ENCODE measurements around the gene NEFH. TPM values are rescaled to one million over a fixed set of nuclear protein-coding genes. Genes with fewer than 3 reads are reported as not detected.

The NEFH gene, protein sequence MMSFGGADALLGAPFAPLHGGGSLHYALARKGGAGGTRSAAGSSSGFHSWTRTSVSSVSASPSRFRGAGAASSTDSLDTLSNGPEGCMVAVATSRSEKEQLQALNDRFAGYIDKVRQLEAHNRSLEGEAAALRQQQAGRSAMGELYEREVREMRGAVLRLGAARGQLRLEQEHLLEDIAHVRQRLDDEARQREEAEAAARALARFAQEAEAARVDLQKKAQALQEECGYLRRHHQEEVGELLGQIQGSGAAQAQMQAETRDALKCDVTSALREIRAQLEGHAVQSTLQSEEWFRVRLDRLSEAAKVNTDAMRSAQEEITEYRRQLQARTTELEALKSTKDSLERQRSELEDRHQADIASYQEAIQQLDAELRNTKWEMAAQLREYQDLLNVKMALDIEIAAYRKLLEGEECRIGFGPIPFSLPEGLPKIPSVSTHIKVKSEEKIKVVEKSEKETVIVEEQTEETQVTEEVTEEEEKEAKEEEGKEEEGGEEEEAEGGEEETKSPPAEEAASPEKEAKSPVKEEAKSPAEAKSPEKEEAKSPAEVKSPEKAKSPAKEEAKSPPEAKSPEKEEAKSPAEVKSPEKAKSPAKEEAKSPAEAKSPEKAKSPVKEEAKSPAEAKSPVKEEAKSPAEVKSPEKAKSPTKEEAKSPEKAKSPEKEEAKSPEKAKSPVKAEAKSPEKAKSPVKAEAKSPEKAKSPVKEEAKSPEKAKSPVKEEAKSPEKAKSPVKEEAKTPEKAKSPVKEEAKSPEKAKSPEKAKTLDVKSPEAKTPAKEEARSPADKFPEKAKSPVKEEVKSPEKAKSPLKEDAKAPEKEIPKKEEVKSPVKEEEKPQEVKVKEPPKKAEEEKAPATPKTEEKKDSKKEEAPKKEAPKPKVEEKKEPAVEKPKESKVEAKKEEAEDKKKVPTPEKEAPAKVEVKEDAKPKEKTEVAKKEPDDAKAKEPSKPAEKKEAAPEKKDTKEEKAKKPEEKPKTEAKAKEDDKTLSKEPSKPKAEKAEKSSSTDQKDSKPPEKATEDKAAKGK
- total RNA-seq, result 0.21 and 0.72 TPM in 2 replicates

DNA sequence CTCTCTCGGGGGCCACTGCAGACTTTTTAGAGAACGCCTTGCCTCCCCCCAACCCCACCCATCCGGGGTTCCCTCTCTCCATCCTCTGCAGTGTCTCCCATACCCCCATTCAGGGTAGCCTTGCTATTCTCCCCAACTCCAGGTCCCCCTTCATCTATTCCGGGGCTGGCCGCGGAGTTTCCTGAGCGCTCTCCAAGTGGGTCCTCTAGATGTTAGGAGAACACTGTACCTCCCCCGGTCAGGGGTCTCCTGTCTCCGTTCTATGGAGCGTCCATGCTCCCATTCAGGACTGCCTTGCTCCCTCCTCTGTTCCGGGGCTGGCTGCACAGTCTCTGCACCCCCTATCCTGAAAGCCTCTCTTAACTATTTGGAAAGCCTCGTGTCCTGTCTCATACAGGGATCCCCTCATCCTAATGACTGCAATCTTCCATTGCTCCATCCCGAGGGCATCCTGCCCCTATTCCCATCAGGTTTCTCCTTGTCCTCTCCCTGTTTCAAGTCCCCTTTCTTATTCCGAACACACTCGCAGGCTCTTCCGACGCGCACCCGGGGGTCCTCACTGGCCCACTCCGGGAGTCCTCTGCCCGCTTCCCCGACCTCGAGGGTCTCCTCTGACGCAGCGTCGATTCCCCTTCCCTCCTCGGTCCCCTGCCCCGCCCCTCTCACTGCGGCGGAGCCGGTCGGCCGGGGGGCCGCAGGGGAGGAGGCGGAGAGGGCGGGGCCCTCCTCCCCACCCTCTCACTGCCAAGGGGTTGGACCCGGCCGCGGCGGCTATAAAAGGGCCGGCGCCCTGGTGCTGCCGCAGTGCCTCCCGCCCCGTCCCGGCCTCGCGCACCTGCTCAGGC lies at the start of gene NEFH:
NEFH (plus strand) TSS at position 802 of the 845 bp plus-strand sequence. CDS start 45 bp downstream, outside the sequence.

DNA sequence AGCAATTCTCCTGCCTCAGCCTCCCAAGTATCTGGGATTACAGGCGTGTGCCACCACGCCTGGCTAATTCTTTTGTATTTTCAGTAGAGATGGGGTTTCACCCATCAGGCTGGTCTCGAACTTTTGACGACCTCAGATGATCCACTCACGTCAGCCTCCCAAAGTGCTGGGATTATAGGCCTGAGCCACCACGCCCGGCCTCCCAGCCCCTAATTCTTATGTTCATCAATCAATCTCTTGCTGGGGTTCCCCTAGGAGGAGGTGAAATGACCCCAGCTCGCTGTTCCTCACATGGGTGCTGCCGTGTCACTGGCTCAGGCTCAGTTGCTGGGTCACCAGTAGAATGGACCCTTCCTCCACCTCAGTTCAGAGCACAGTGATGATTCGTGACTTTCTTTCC lies 41.7 kb upstream of the NEFH start, which contains the start of gene RFPL1:
RFPL1 (plus strand) TSS at position 301 of the 400 bp plus-strand sequence.

Other genes starting within 250 kb of the NEFH start
- gene RHBDD3, start 212.2 kb upstream of the NEFH start, total RNA-seq, result 22.2 and 25.6 TPM in 2 replicates
- 74.8 and 133 TPM in 2 replicates for gene EWSR1, start 211.9 kb upstream of the NEFH start, total RNA-seq
- gene GAS2L1, start 173.6 kb upstream of the NEFH start, total RNA-seq, result 12.3 and 17.9 TPM in 2 replicates
- under 0.01 TPM in 1 of 2 replicates, not detected in the other for gene RASL10A, start 164.5 kb upstream of the NEFH start, total RNA-seq
- gene AP1B1, start 91.6 kb upstream of the NEFH start, total RNA-seq, result 52.2 and 64.3 TPM in 2 replicates
- not detected in 2 replicates for gene RFPL1, start 41.6 kb upstream of the NEFH start, total RNA-seq
- 36.4 and 51.6 TPM in 2 replicates for gene THOC5, start 73.5 kb downstream of the NEFH start, total RNA-seq
- 44.8 and 65.5 TPM in 2 replicates for gene NIPSNAP1, start 100.9 kb downstream of the NEFH start, total RNA-seq
- gene NF2, start 123.4 kb downstream of the NEFH start, total RNA-seq, result 33.5 and 64.3 TPM in 2 replicates
- gene CABP7, start 239.8 kb downstream of the NEFH start, total RNA-seq, result not detected in 2 replicates

All from tracheal epithelial cell (primary cell).